ENCODE measurements around the gene SLC1A3.
"Not testable (repeated sequence)": the region's sequence is repeated elsewhere in the genome, so short reads cannot be mapped to it uniquely, and the experiment has no call there.

Gene SLC1A3

DNA sequence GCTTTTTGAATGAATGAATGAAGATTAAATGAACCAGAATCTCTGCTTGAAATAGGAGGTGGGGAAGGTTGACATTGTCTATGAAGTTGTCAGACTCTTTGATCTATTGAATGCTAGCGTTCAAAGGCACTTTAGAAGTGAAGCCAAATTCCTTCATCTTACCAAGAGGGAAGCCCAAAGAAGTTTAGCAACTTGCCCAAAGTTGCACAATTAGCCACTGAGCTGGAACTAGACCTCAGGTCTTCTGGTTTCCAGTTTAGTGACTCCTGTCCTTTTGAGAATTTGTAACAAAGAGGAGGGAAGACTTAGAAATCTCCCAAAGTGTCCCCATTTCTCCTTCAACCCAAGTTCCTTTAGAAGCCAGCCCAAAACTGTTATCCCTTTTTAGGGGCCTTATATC is 20.7 kb upstream of the SLC1A3 start:
- H3K27ac ChIP-seq (ENCODE audit: low read depth, low read length) = no peak overlapping the region
- H3K27me3 ChIP-seq (ENCODE audit: control insufficient read depth, insufficient read depth, low read length) = no peaks in the 10 kb centered on the region
- H3K9ac ChIP-seq (ENCODE audit: low read length) = no peak overlapping the region
- no peak overlapping the region for H3K4me3 ChIP-seq (ENCODE audit: low read length)
- no peaks in the 10 kb centered on the region for H3K4me1 ChIP-seq (ENCODE audit: control insufficient read depth, insufficient read depth, low read length)
- H3K36me3 ChIP-seq (ENCODE audit: control insufficient read depth, insufficient read depth, low read length) = no peaks in the 10 kb centered on the region

- H3K27ac ChIP-seq (ENCODE audit: low read depth, low read length) = no peak overlapping the region
Observed at GRCh38 chr5:36587354-36587753, 19.1 kb upstream of the SLC1A3 start.

GRCh38 chr5:36589735-36590134 is 16.7 kb upstream of the SLC1A3 start:
- not testable (repeated sequence) for H3K36me3 ChIP-seq (ENCODE audit: control insufficient read depth, insufficient read depth, low read length); H3K27ac ChIP-seq (ENCODE audit: low read depth, low read length); H3K4me1 ChIP-seq (ENCODE audit: control insufficient read depth, insufficient read depth, low read length); H3K4me3 ChIP-seq (ENCODE audit: low read length); H3K9ac ChIP-seq (ENCODE audit: low read length); H3K27me3 ChIP-seq (ENCODE audit: control insufficient read depth, insufficient read depth, low read length)

More at GRCh38 chr5:36587354-36587753, 19.1 kb upstream of the SLC1A3 start:
- Histone ChIP-seq H3K9ac (ENCODE audit: low read length) (no peak overlapping the region), H3K36me3 (ENCODE audit: control insufficient read depth, insufficient read depth, low read length) (no peaks in the 10 kb centered on the region), H3K4me1 (ENCODE audit: control insufficient read depth, insufficient read depth, low read length) (no peaks in the 10 kb centered on the region), H3K4me3 (ENCODE audit: low read length) (no peak overlapping the region), H3K27me3 (ENCODE audit: control insufficient read depth, insufficient read depth, low read length) (no peaks in the 10 kb centered on the region)

DNA sequence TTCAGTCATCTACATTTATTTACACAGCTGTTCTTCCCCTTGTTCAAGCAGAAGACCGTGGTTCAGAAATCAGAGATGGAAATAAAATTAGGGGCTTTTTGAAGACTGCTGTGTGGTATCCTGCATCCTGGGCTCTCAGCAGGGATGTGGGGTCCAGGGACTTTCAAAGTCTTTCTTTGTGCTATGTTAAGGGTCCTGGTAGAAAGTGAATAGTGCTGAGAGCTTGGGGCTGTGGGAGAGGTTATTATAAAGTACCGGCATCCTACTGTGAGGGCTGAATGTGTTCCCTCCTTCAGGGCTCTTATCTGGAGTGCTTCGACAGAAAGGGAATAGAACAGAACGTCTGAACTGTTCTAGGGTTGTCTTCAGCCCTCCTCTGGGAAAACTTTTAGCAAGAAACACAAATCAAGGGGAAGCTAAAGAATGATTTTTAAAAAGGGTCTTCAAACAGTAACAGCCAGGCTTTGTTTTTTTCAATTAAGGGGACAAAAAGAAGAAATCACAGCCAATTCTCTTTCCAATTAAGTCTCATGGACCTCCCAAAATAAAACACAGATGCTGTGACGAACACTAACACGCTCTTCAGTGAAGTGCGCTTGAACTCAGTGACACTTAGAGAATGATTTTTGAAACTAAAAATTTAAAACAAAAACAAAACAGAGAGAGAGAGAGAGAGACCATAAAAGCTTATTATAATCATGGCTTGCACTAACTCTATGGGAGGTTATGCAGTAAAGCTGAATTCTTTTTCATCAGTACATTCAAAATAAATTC is 15.7 kb upstream of the SLC1A3 start:
- Histone ChIP-seq H3K36me3 (ENCODE audit: control insufficient read depth, insufficient read depth, low read length) (no peaks in the 10 kb centered on the region), H3K27ac (ENCODE audit: low read depth, low read length) (no peak overlapping the region), H3K4me3 (ENCODE audit: low read length) (no peak overlapping the region), H3K27me3 (ENCODE audit: control insufficient read depth, insufficient read depth, low read length) (no peaks in the 10 kb centered on the region), H3K9ac (ENCODE audit: low read length) (no peak overlapping the region), H3K4me1 (ENCODE audit: control insufficient read depth, insufficient read depth, low read length) (no peaks in the 10 kb centered on the region)

GRCh38 chr5:36593867-36594266 is 12.5 kb upstream of the SLC1A3 start:
- Histone ChIP-seq H3K9ac (ENCODE audit: low read length) (no peak overlapping the region), H3K4me3 (ENCODE audit: low read length) (no peak overlapping the region), H3K4me1 (ENCODE audit: control insufficient read depth, insufficient read depth, low read length) (no peaks in the 10 kb centered on the region), H3K27ac (ENCODE audit: low read depth, low read length) (no peak overlapping the region), H3K27me3 (ENCODE audit: control insufficient read depth, insufficient read depth, low read length) (no peaks in the 10 kb centered on the region), H3K36me3 (ENCODE audit: control insufficient read depth, insufficient read depth, low read length) (no peaks in the 10 kb centered on the region)

GRCh38 chr5:36596247-36596646 is 10.2 kb upstream of the SLC1A3 start:
- Histone ChIP-seq H3K27me3 (ENCODE audit: control insufficient read depth, insufficient read depth, low read length) (no peaks in the 10 kb centered on the region), H3K4me1 (ENCODE audit: control insufficient read depth, insufficient read depth, low read length) (no peaks in the 10 kb centered on the region), H3K36me3 (ENCODE audit: control insufficient read depth, insufficient read depth, low read length) (no peaks in the 10 kb centered on the region), H3K9ac (ENCODE audit: low read length) (no peak overlapping the region), H3K27ac (ENCODE audit: low read depth, low read length) (no peak overlapping the region), H3K4me3 (ENCODE audit: low read length) (no peak overlapping the region)

- H3K4me1 ChIP-seq (ENCODE audit: control insufficient read depth, insufficient read depth, low read length) = no peaks in the 10 kb centered on the region
- H3K27me3 ChIP-seq (ENCODE audit: control insufficient read depth, insufficient read depth, low read length) = no peaks in the 10 kb centered on the region
- H3K27ac ChIP-seq (ENCODE audit: low read depth, low read length) = no peak overlapping the region
- H3K36me3 ChIP-seq (ENCODE audit: control insufficient read depth, insufficient read depth, low read length) = no peaks in the 10 kb centered on the region
- no peak overlapping the region for H3K9ac ChIP-seq (ENCODE audit: low read length)
- H3K4me3 ChIP-seq (ENCODE audit: low read length) = no peak overlapping the region
Observed at GRCh38 chr5:36596756-36597155, 9.7 kb upstream of the SLC1A3 start.

DNA sequence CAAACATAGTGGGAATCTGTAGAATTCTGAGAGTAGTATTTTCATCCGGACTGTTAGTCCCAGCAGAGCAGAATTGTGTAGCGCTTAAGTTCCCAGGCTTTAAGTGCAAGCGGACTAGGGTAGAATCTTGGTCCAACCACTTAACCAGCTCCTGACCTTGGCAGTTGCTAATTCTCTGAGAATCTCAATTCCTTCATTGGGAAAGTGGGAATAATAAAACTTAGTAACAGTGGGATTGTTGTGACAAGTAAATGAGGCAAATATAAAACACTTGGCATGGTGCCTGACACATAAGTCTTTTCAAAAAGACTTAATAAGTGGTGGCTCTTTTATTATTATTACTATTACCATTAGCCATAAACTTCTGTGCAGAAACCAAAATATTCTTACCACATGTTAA is 8.4 kb upstream of the SLC1A3 start:
- H3K9ac ChIP-seq (ENCODE audit: low read length) = no peak overlapping the region
- no peaks in the 10 kb centered on the region for H3K36me3 ChIP-seq (ENCODE audit: control insufficient read depth, insufficient read depth, low read length)
- no peaks in the 10 kb centered on the region for H3K27me3 ChIP-seq (ENCODE audit: control insufficient read depth, insufficient read depth, low read length)
- H3K4me3 ChIP-seq (ENCODE audit: low read length) = no peak overlapping the region
- H3K4me1 ChIP-seq (ENCODE audit: control insufficient read depth, insufficient read depth, low read length) = no peaks in the 10 kb centered on the region
- no peak overlapping the region for H3K27ac ChIP-seq (ENCODE audit: low read depth, low read length)

DNA sequence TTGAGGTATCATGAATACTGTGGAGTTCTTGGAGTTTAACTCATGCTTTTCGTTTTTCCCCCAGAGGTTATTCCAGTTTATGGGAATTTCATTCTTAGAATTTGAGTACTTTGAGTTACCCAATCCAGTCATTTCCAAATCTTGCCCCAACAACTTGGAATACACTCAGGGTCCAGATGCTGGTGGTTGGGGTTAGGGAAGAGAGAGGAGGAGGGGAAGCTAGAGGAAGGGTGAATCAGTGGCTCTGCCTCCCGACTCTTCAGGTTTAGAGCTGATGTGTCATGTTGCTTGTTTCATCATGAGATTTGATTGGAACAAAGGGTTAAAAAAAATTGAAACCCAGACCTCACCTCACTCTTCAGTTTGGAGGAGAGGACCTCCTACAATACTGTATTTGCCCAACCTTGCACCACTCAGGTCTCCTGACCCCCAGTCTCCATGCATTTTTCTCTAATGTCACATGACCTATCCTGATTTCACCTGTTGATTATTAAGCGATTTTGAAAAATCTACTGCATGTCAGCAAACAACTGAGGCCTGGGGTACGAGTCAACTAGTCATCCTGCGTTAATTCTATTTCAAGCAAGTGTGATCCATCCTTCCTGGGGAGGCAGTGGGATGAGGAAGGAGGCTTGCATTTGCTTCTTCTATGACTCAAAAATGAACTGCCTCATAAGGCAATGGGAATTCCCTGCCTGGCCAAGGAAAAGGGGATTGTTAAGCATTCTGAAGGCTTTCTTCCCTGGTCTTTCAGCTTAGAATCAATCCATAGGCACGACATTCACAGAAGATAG is 6.2 kb upstream of the SLC1A3 start:
- H3K27ac ChIP-seq (ENCODE audit: low read depth, low read length) = no peak overlapping the region
- H3K27me3 ChIP-seq (ENCODE audit: control insufficient read depth, insufficient read depth, low read length) = no peaks in the 10 kb centered on the region
- no peaks in the 10 kb centered on the region for H3K36me3 ChIP-seq (ENCODE audit: control insufficient read depth, insufficient read depth, low read length)
- H3K4me1 ChIP-seq (ENCODE audit: control insufficient read depth, insufficient read depth, low read length) = no peaks in the 10 kb centered on the region
- H3K9ac ChIP-seq (ENCODE audit: low read length) = no peak overlapping the region
- no peak overlapping the region for H3K4me3 ChIP-seq (ENCODE audit: low read length)

- Histone ChIP-seq H3K36me3 (ENCODE audit: control insufficient read depth, insufficient read depth, low read length) (no peaks in the 10 kb centered on the region), H3K27me3 (ENCODE audit: control insufficient read depth, insufficient read depth, low read length) (no peaks in the 10 kb centered on the region), H3K27ac (ENCODE audit: low read depth, low read length) (no peak overlapping the region), H3K4me1 (ENCODE audit: control insufficient read depth, insufficient read depth, low read length) (no peaks in the 10 kb centered on the region), H3K9ac (ENCODE audit: low read length) (no peak overlapping the region), H3K4me3 (ENCODE audit: low read length) (no peak overlapping the region)
Observed at GRCh38 chr5:36600917-36601527, 5.4 kb upstream of the SLC1A3 start.

GRCh38 chr5:36602704-36603321 is 3.6 kb upstream of the SLC1A3 start:
- Histone ChIP-seq H3K27ac (ENCODE audit: low read depth, low read length) (no peak overlapping the region), H3K4me3 (ENCODE audit: low read length) (no peak overlapping the region), H3K9ac (ENCODE audit: low read length) (no peak overlapping the region)

GRCh38 chr5:36605241-36605640 is 1.2 kb upstream of the SLC1A3 start:
- H3K27me3 ChIP-seq (ENCODE audit: control insufficient read depth, insufficient read depth, low read length) = no peaks in the 10 kb centered on the region
- H3K4me1 ChIP-seq (ENCODE audit: control insufficient read depth, insufficient read depth, low read length) = no peaks in the 10 kb centered on the region
- H3K27ac ChIP-seq (ENCODE audit: low read depth, low read length) = no peak overlapping the region
- no peak overlapping the region for H3K4me3 ChIP-seq (ENCODE audit: low read length)
- H3K9ac ChIP-seq (ENCODE audit: low read length) = no peak overlapping the region
- H3K36me3 ChIP-seq (ENCODE audit: control insufficient read depth, insufficient read depth, low read length) = no peaks in the 10 kb centered on the region

More at GRCh38 chr5:36602704-36603321, 3.6 kb upstream of the SLC1A3 start:
- Histone ChIP-seq H3K4me1 (ENCODE audit: control insufficient read depth, insufficient read depth, low read length) (no peaks in the 10 kb centered on the region), H3K27me3 (ENCODE audit: control insufficient read depth, insufficient read depth, low read length) (no peaks in the 10 kb centered on the region), H3K36me3 (ENCODE audit: control insufficient read depth, insufficient read depth, low read length) (no peaks in the 10 kb centered on the region)
